GM19463 (cell line): ENCODE measurements around the gene DCUN1D3.
"Not testable (repeated sequence)": the region's sequence is repeated elsewhere in the genome, so short reads cannot be mapped to it uniquely, and the experiment has no call there.

Experiments used
- ATAC-seq: cut with Tn5 transposase; IDR thresholded peaks from one replicate; pipeline ENCODE4 v1.9.1; 2021; ENCODE audit warnings: mild to moderate bottlenecking, moderate library complexity; ENCODE audit not compliant: unreplicated experiment

The DCUN1D3 gene

GRCh38 chr16:20900299-20901067, at the start of gene DCUN1D3, which contains the start of gene LYRM1:
Gene DCUN1D3, minus strand, starts transcription at chr16:20900358. Its CDS starts 37,820 bp downstream, at chr16:20862538.
Gene LYRM1, plus strand, starts transcription at chr16:20900771. Its CDS starts 14,785 bp downstream, at chr16:20915556.
- ATAC-seq, result peak; percentile 76

GRCh38 chr16:20949660-20950059, 49.5 kb upstream of the DCUN1D3 start:
- ATAC-seq, result no peak

- no peak for ATAC-seq
Observed at GRCh38 chr16:20948444-20948843, 48.3 kb upstream of the DCUN1D3 start.

- no peak for ATAC-seq
Observed at GRCh38 chr16:20946015-20946629, 46.0 kb upstream of the DCUN1D3 start.

- ATAC-seq, result not testable (repeated sequence)
Observed at GRCh38 chr16:20945575-20945875, 45.4 kb upstream of the DCUN1D3 start.

GRCh38 chr16:20944861-20945574, 44.9 kb upstream of the DCUN1D3 start:
- ATAC-seq, result no peak

- ATAC-seq, result no peak
Observed at GRCh38 chr16:20942256-20942655, 42.1 kb upstream of the DCUN1D3 start.

GRCh38 chr16:20941636-20941926, 41.4 kb upstream of the DCUN1D3 start:
- ATAC-seq, result no peak

- no peak for ATAC-seq
Observed at GRCh38 chr16:20940871-20941635, 40.9 kb upstream of the DCUN1D3 start.

- ATAC-seq, result no peak
Observed at GRCh38 chr16:20939611-20940010, 39.5 kb upstream of the DCUN1D3 start.

GRCh38 chr16:20938426-20938825, 38.3 kb upstream of the DCUN1D3 start:
- ATAC-seq, result no peak

- ATAC-seq, result no peak
Observed at GRCh38 chr16:20937736-20938135, 37.6 kb upstream of the DCUN1D3 start.

- ATAC-seq, result no peak
Observed at GRCh38 chr16:20933589-20933988, 33.4 kb upstream of the DCUN1D3 start.

- no peak for ATAC-seq
Observed at GRCh38 chr16:20931066-20931600, 31.0 kb upstream of the DCUN1D3 start.

- no peak for ATAC-seq
Observed at GRCh38 chr16:20930365-20930690, 30.2 kb upstream of the DCUN1D3 start.

- not testable (repeated sequence) for ATAC-seq
Observed at GRCh38 chr16:20929676-20930364, 29.7 kb upstream of the DCUN1D3 start.

GRCh38 chr16:20928774-20929411, 28.7 kb upstream of the DCUN1D3 start:
- no peak for ATAC-seq

- ATAC-seq, result no peak
Observed at GRCh38 chr16:20925751-20926150, 25.6 kb upstream of the DCUN1D3 start.

GRCh38 chr16:20923876-20924275, 23.7 kb upstream of the DCUN1D3 start:
- no peak for ATAC-seq

GRCh38 chr16:20920799-20921198, 20.6 kb upstream of the DCUN1D3 start:
- no peak for ATAC-seq
